Caki2 (cell line): ENCODE data around the gene FOXN3. TPM values are rescaled to one million over a fixed set of nuclear protein-coding genes. Genes with fewer than 3 reads are reported as not detected.

ENCODE experiments used
- DNase-seq: peaks from one replicate; pipeline ENCODE4 v3.0.0-alpha.2; 2015; ENCODE audit warnings: low read depth
- in situ Hi-C: cut with HindIII; loops from 2 replicates; pipeline ENCODE4 v1.10.0; 2016; ENCODE audit warnings: low sequenced_read_pairs, low pct_unique_long_range_greater_than_20kb, mixed read lengths
- total RNA-seq: library from RNA; depleted of rRNA; stranded (reverse); fragments of >200 nt; shearing (Covaris generic); gene quantifications from 2 replicates; pipeline ENCODE4 v1.2.3, GENCODE V29; 2014; ENCODE audit warnings: low replicate concordance

The FOXN3 gene
- total RNA-seq, 1 experiment from 2014 or later = 3.2 TPM

DNA sequence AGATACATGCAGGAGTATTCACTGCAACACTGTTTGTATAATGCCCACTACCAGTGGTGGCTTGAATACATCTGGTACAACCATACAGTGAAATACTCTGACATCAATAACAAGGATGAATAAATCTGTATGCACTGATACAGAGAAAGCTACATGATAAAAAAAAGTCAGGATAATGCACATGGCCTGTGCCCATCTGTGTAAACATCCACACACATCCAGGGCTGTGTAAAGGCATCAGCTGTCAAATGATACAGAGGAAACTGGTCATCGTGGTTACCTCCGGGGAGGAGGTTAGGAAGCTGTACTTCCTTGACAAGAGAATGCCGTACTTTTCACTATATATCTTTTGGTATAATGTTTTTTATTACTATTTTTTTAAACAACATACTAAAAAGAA lies 176.6 kb downstream of the FOXN3 start:
- in situ Hi-C loops = no loop called here
- DNase-seq = no peak

GRCh38 chr14:89239023-89239422 lies 178.0 kb downstream of the FOXN3 start:
- DNase-seq = no peak
- in situ Hi-C loops = no loop called here

DNA sequence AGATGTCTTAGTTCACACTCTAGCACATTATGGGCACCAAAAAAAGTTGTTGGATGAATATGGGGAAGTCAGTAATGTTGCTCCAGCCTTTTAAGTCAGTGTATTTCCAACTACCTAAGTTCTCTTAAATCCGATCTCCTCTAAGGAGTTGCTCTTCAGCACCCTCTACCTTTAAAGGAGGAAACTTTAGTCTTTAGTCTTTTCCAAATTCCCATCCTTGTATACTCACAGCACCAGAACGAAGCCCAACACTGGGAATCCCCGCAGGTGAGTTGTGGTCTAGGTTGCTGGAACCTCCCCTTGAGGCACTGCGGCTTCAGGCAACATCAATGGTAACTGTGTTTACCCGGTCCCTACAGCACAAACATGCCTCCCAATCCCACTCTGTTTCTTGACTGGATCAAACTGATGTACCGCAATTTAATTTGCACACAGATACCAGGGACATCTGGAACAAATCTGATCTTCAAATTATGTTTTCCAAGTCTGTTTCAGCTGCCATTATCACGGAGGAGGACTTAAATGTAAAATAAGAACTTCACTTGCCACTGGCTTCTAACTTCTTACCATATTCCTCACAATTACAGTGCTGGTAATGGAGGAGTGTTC lies 179.0 kb downstream of the FOXN3 start:
- no peak for DNase-seq

GRCh38 chr14:89236851-89237250 lies 180.2 kb downstream of the FOXN3 start:
- in situ Hi-C loops = no loop called here

More for the DNA sequence above, 179.0 kb downstream of the FOXN3 start:
- in situ Hi-C loops = no loop called here

DNA sequence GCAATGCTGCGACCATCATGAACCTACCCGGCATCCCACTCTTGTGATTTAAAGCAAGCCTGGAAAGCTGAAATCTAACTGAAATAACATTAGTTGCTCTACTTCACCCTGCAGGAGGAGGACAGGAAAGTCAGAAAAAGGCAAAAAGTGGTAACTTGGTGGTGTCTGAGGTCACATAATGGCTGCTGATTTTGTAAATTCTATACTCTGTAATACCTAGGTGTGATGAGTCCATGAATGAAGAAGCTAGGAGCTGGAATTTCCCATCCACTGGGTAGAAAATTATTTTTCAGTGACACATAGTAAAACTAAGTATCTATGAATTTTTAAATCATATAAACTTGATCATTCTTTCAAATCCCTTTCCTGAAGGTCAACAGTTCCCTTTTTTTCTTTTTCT lies 183.8 kb downstream of the FOXN3 start:
- in situ Hi-C loops = no loop called here
- DNase-seq = no peak

More at GRCh38 chr14:89236851-89237250, 180.2 kb downstream of the FOXN3 start:
- DNase-seq = no peak

DNA sequence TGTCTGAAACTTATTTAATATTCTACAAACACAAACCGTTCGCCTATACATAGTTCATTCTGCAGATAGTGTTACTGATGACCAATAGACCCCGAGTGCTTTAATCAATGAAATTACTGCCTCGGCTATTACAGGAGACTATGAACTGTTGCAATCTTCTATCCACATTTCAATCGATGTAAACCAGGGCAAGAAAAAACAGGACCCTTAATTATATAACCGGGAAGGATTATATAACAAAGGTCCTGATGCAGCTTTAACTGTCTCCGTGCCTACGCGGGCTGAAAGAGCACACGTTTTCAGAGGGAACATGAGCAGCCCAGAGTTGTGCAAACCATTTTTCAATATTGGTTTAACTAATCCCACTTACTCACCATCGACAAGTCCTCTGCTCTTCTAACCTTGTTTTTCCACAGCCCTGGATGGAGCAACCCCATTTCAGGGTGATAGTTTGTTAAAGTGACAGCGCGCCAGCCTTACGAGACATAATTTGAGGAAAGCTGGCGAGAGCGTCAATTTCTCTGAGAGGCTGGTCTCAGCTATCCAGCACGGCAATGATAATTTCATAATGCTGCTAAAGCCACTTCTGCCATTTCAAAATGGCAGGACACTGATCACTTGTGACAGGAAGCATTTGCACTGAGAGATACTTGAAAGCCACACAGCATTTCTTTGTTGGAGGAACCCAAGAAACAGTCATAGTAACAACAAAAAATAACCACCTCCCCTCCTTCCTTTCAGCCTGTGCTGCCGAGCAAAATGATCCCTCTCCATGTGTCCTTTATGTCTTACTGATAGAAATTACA lies 184.6 kb downstream of the FOXN3 start:
- no peak for DNase-seq
- in situ Hi-C loops = no loop called here

- in situ Hi-C loops = no loop called here
- no peak for DNase-seq
Measured at GRCh38 chr14:89231426-89232113, 185.5 kb downstream of the FOXN3 start.

DNA sequence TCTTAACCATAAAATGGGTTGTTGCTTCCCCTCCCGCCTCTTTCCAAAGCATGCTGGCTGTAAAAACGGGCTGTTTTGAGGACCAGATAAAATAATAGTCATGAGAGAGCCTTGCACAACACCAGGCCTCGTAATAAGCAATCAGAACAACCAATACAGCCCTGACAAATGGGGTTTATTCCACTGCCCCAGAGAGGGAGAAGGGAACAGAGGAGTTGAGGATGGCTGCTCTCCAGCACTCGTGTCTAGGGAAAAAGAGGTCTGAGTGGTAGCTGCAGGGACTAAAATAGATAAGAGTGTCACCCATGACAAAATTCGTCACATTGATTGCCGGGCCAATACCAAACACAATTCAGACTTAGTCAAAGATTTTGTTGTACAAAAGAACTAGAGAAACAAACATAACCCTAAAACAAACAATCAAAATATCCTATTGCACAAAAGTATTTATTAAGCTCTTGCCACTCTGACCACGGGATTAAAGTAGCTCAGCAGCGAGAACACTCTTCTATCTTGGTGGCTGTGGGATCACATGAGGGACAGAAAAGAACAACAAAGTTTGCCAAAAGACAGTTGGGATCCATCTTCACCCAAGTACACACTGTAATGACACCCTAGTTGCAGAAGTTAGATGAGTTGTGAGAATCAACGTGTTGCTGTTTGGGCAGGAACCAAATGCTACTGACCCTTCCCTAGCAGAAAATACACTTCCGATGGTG lies 188.0 kb downstream of the FOXN3 start:
- no peak for DNase-seq
- in situ Hi-C loops = no loop called here

DNA sequence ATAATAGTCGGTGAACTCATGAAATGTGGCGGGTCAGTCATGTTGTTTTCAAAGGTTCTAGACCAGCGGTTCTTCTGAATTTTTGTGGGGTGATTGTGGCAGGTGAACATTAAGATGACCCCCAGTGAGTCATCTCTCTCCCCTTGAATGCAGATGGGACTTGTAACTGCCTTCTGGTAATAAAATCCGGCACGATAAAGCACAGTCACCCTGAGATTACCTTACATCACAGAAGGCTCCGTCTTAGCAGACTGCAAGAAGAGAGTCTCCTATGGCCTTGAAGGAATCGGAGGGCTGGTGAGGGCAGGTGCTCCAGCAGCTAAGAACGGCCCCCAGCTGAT lies 189.6 kb downstream of the FOXN3 start:
- DNase-seq = no peak
- in situ Hi-C loops = no loop called here

DNA sequence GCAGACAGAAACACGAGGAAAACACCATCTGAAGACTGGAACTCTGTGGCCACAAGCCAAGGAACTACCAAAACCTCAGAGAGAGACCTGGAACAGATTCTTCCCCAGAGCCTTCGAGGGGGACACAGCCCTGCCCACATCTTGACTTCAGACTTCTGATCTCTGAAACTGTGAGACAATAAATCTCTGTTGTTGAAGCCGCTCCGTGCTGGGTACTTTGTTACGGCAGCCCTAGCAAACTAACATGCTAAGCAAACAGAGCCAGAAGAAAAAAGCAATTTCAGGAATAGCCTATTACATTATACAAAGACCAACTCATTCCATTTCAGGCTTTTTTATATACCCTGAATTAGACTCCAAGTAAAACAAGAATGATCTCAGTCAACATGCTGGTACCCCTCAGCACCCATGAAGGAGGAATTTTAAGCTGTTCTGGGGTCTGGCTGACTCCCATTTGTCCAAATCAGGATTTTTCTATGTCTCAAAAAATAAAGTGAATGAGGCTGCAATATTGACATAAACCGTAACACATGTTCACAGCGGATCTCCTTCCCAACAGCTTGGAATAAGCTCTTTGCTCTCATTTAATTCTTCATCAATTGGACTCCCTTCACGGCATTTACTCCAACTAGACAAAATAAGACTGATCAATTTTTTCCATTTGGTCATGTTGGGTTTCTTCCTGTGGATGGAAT lies 190.1 kb downstream of the FOXN3 start:
- DNase-seq = no peak
- in situ Hi-C loops = no loop called here

DNA sequence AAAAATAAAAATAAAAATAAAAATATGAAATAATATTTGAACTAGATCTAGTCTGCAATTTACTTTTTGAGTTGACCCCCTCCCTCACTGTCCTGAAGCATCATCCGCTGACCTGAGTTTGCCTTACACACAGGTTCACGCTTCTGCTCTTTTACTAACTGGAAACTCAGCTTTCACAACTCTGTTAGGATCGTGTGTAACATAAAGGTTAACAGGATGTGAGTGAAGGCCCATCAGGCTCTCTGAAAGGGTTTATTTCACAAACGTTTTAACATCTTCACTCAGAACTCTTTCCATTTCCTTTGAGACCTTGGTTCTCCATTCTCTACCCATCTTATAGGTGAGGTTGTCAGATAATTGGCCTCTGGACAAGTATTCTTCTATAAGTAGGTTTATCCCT lies 191.4 kb downstream of the FOXN3 start:
- in situ Hi-C loops = no loop called here
- no peak for DNase-seq

GRCh38 chr14:89221109-89221810 lies 195.8 kb downstream of the FOXN3 start:
- in situ Hi-C loops = no loop called here
- no peak for DNase-seq

DNA sequence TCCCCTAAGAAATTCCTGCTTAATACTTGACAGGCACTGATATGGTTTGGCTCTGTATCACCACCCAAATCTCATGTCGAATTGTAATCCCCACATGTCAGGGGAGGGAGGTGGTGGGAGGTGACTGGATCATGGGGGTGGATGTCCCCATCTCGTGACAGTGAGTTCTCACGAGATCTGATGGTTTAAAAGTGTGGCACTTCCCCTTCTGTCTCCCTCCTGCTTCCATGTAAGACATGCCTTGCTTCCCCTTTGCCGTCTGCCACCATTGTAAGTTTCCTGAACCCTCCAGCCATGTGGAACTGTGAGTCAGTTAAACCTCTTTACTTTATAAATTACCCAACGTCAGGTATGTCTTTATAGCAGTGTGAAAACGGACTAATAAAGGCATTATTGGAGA lies 198.0 kb downstream of the FOXN3 start:
- in situ Hi-C loops = no loop called here

GRCh38 chr14:89217891-89218290 lies 199.1 kb downstream of the FOXN3 start:
- in situ Hi-C loops = no loop called here
- no peak for DNase-seq

More for the DNA sequence above, 198.0 kb downstream of the FOXN3 start:
- DNase-seq = no peak

- in situ Hi-C loops = no loop called here
Measured at GRCh38 chr14:89215531-89215930, 201.5 kb downstream of the FOXN3 start.

DNA sequence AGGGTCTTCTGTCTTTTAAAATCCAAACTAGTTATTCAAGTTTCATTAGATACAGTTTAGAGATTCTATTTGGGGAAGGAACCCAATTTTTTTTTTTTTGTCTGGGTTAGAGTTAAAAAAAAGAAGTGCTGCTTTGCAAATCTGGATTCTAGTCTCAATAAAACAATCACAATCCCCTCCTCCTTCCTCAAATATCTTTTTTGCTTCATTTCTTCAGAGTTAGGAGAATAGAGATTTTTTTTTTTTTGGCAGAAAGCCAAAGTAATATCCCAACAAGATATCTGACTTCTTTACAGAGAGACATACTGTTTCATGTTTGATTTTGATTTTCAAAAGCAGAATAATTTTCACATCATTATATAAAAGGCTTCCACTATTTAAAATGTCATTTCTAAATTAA lies 201.9 kb downstream of the FOXN3 start:
- in situ Hi-C loops = no loop called here
- DNase-seq = no peak

More at GRCh38 chr14:89215531-89215930, 201.5 kb downstream of the FOXN3 start:
- no peak for DNase-seq

- peak; percentile 51 for DNase-seq
- in situ Hi-C loops = no loop called here
Measured at GRCh38 chr14:89214221-89214965, 202.6 kb downstream of the FOXN3 start.
